ENCODE data around the gene LCP1.

The LCP1 gene

GRCh38 chr13:46087481-46087880 is 94.5 kb downstream of the LCP1 start:
- no peak overlapping the region for H3K4me3 ChIP-seq (ENCODE audit: low read depth, low read length)
- no peak for DNase-seq (ENCODE audit: low read depth)
- TF ChIP-seq CTCF (IDR thresholded peaks at IDR 0.05; ENCODE audit: insufficient read depth, low read depth, low read length, missing control alignments), result no peak

DNA sequence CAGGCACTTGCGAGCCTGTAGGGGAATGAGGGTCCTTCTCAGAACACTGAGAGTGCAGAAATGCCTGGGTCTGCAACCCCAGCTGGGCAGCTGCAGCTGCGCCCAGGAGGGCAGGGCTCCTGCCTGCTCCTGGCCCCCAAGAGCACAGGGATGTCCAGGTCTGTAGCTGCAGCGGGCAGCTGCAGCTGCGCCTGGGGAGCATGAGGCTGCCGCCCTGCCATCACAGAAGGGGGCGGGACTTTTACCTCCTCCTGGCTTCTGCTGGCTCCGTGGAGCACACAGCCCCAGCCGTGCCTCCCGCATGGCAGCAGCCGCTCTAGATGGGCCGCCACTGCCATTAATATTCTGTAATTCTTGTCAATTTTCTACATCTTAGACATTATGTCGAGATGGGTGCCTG is 95.0 kb downstream of the LCP1 start:
- no peak for DNase-seq (ENCODE audit: low read depth)
- no peak for TF ChIP-seq CTCF (IDR thresholded peaks at IDR 0.05; ENCODE audit: insufficient read depth, low read depth, low read length, missing control alignments)
- no peak overlapping the region for H3K4me3 ChIP-seq (ENCODE audit: low read depth, low read length)

DNA sequence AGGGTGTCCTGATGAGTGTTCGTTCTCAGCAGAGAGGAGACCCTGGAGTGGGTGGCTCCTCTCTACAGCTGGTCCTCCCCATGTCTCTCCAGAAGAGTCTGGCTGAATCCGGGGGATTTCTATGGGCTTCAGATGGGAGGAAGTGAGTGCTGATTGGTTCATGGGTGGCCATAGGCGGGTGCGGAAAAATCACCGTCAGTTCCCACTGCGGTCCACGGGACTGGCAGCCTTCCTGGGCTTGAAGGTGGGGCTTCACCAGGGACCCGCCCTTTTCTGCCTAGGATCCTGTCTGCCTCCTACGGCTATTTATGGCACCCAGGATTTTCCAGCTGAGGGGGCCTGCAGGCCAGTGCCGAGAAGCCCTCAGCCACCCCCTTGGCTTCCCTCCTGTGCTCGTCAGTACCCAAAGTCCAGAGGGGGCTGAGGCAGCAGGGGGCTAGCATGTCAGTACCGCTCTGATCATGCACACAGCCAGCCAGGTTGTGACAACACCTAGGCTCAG is 95.5 kb downstream of the LCP1 start:
- no peak for TF ChIP-seq CTCF (IDR thresholded peaks at IDR 0.05; ENCODE audit: insufficient read depth, low read depth, low read length, missing control alignments)
- no peak for DNase-seq (ENCODE audit: low read depth)
- no peak overlapping the region for H3K4me3 ChIP-seq (ENCODE audit: low read depth, low read length)

DNA sequence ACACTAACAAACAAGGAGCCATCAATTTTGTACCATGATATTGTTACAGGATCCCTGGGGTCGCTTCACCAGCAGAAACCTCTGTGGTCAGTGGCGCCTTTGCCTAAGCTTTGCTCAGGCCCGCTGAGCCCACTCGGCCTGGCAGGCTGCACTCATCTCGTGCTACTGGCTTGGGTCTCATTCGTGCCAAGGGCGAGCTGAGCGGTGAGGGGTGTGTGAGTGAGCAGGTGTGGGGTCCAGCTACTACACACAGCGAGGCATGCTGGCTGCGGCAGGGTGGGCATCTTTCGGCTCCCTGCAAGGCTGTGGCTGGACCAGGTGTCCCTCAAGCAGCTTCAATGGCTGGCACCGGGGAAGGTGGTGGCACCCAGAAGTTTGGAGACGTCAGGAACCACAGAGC is 96.2 kb downstream of the LCP1 start:
- TF ChIP-seq CTCF (IDR thresholded peaks at IDR 0.05; ENCODE audit: insufficient read depth, low read depth, low read length, missing control alignments), result no peak
- H3K4me3 ChIP-seq (ENCODE audit: low read depth, low read length), result no peak overlapping the region
- DNase-seq (ENCODE audit: low read depth), result no peak

- H3K4me3 ChIP-seq (ENCODE audit: low read depth, low read length), result no peak overlapping the region
- no peak for DNase-seq (ENCODE audit: low read depth)
- no peak for TF ChIP-seq CTCF (IDR thresholded peaks at IDR 0.05; ENCODE audit: insufficient read depth, low read depth, low read length, missing control alignments)
These were observed 99.7 kb downstream of the LCP1 start for GRCh38 chr13:46082324-46082723.

GRCh38 chr13:46079770-46080169 is 102.2 kb downstream of the LCP1 start:
- TF ChIP-seq CTCF (IDR thresholded peaks at IDR 0.05; ENCODE audit: insufficient read depth, low read depth, low read length, missing control alignments), result no peak
- DNase-seq (ENCODE audit: low read depth), result no peak
- no peak overlapping the region for H3K4me3 ChIP-seq (ENCODE audit: low read depth, low read length)

DNA sequence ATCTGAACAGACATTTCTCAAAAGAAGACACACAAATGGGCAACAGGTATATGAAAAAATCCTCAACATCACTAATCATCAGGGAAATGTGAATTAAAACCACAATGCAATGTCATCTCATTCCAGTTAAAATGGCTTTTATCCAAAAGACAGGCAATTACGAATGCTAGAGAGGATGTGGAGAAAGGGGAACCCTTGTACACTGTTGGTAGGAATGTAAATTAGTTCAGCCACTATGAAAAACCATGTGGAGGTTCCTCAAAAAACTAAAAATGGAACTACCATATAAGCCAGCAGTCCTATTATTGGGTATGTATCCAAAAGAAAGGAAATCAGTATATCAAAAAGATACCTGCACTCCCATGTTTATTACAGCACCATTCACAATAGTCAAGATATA is 104.7 kb downstream of the LCP1 start:
- no peak for DNase-seq (ENCODE audit: low read depth)
- H3K4me3 ChIP-seq (ENCODE audit: low read depth, low read length), result no peak overlapping the region
- no peak for TF ChIP-seq CTCF (IDR thresholded peaks at IDR 0.05; ENCODE audit: insufficient read depth, low read depth, low read length, missing control alignments)
